HepG2 (cell line): ENCODE measurements around the gene UPF3A. TPM values are rescaled to one million over a fixed set of nuclear protein-coding genes. Genes with fewer than 3 reads are reported as not detected.
"Not testable (repeated sequence)": the region's sequence is repeated elsewhere in the genome, so short reads cannot be mapped to it uniquely, and the experiment has no call there.

Experiments used
- ATAC-seq: fragments of 200-7000 bp; cut with Tn5 transposase; 3 replicates; pipeline ENCODE4 v1.9.1; 2020; ENCODE audit warnings: mild to moderate bottlenecking, moderate library complexity
- BruUV-seq: library from RNA; stranded (reverse); fragments of 400-500 nt; replicated peaks from 2 replicates; lab custom pipeline; 2021; lab: Mats Ljungman, UMichigan
- CTCF ChIA-PET: fragments of 300-600 bp; formaldehyde crosslinking; extraction: SDS; loops from one replicate; lab custom pipeline; 2021; ENCODE audit warnings: low total read pairs, inconsistent platforms, low intra/inter-chr PET ratio; lab: Yijun Ruan, JAX
- POLR2A ChIA-PET: fragments of 350-600 bp; sonication (Branson Sonifier 250); formaldehyde crosslinking; loops from one replicate; lab custom pipeline; 2020; ENCODE audit warnings: antibody characterized with exemption, inconsistent platforms; lab: Yijun Ruan, JAX
- DNase-seq: peaks from one replicate; pipeline ENCODE4 v3.0.0-alpha.2; 2015; ENCODE audit warnings: low spot score
- FAIRE-seq: peaks from 3 replicates; lab custom pipeline; 2011; peaks lifted over from hg19 to GRCh38; lab: Jason Lieb, UNC
- H2AFZ ChIP-seq: one replicate; pipeline ENCODE4 v1.6.1; 2011; ENCODE audit warnings: low read length, inconsistent platforms
- H3K27ac ChIP-seq: fragments of 300-600 bp; 3 replicates; pipeline ENCODE4 v1.8.0; 2011; ENCODE audit warnings: mixed run types, mild to moderate bottlenecking, mixed read lengths, low read length, inconsistent platforms; ENCODE audit not compliant: insufficient read depth; ENCODE audit errors: extremely low read length
- H3K27me3 ChIP-seq, 2 experiments: fragments of 200-600 bp in 1 of 2; 2 replicates in 1 of 2; 3 replicates in 1 of 2; pipeline versions ENCODE4 v1.6.0 to v1.8.0; 2011; ENCODE audit warnings: low read length in 2 of 2, mild to moderate bottlenecking in 2 of 2, moderate library complexity in 2 of 2, inconsistent platforms in 1 of 2; ENCODE audit not compliant: insufficient read depth in 2 of 2, control insufficient read depth in 1 of 2
- H3K36me3 ChIP-seq, 2 experiments: fragments of 200-600 bp in 1 of 2; replicated peaks in 1 of 2; 2 replicates in 1 of 2; 3 replicates in 1 of 2; pipeline versions ENCODE4 v1.5.1 to v1.8.0; 2011; ENCODE audit warnings: low read length in 2 of 2, inconsistent platforms in 1 of 2; ENCODE audit not compliant: insufficient read depth in 2 of 2, control insufficient read depth in 1 of 2
- H3K4me1 ChIP-seq: 2 replicates; pipeline ENCODE4 v1.5.1; 2012; ENCODE audit warnings: low read length, inconsistent platforms; ENCODE audit not compliant: insufficient read depth
- H3K4me2 ChIP-seq: 2 replicates; pipeline ENCODE4 v1.6.0; 2011; ENCODE audit warnings: low read depth, low read length, inconsistent platforms
- H3K4me3 ChIP-seq, 3 experiments: fragments of 200-600 bp in 1 of 3; sonication (generic), shearing (Covaris generic) in 1 of 3; replicated peaks in 1 of 3; 2 replicates each; pipeline ENCODE4 v1.5.1; 2011 to 2016; ENCODE audit warnings: low read length in 3 of 3, inconsistent platforms in 2 of 3, low read depth in 2 of 3, mild to moderate bottlenecking in 2 of 3, control low read depth in 1 of 3, mixed read lengths in 1 of 3; ENCODE audit not compliant: insufficient read depth in 1 of 3
- H3K79me2 ChIP-seq: one replicate; pipeline ENCODE4 v1.6.1; 2011; ENCODE audit warnings: low read length, inconsistent platforms; ENCODE audit not compliant: insufficient read depth
- H3K9ac ChIP-seq: 2 replicates; pipeline ENCODE4 v1.6.0; 2011; ENCODE audit warnings: mild to moderate bottlenecking, low read depth, low read length, inconsistent platforms; ENCODE audit not compliant: insufficient read depth
- H3K9me3 ChIP-seq: 2 replicates; pipeline ENCODE4 v1.5.1; 2012; ENCODE audit warnings: mild to moderate bottlenecking, low read length
- H4K20me1 ChIP-seq: 2 replicates; pipeline ENCODE4 v1.6.0; 2011; ENCODE audit warnings: inconsistent platforms, mild to moderate bottlenecking, low read length, moderate library complexity; ENCODE audit not compliant: insufficient read depth
- CREB1 ChIP-seq, 2 experiments: fragments of 450-650 bp in 1 of 2; IDR thresholded peaks; 2 replicates each; pipeline ENCODE4 v1.6.1; 2016 to 2017; ENCODE audit warnings: control low read depth in 1 of 2, mild to moderate bottlenecking in 1 of 2, missing compliant biosample characterization in 1 of 2, missing genetic modification characterization in 1 of 2
- DMAP1 ChIP-seq: IDR thresholded peaks from 2 replicates; pipeline ENCODE4 v1.6.1; 2016
- NCOR1 ChIP-seq: fragments of 200-600 bp; sonication (generic); IDR thresholded peaks from 2 replicates; pipeline ENCODE4 v1.7.0; 2017; ENCODE audit warnings: antibody characterized with exemption, low read length, borderline replicate concordance
- POGZ ChIP-seq: sonication (generic); formaldehyde crosslinking; IDR thresholded peaks from 2 replicates; pipeline ENCODE4 v1.4.0; 2020; ENCODE audit warnings: mild to moderate bottlenecking, missing genetic modification reagents
- SUZ12 ChIP-seq: fragments of 150-350 bp; IDR thresholded peaks from 2 replicates; pipeline ENCODE4 v1.6.1; 2014; ENCODE audit warnings: low read depth, low read length
- ZBTB7A ChIP-seq: sonication (generic); formaldehyde crosslinking; IDR thresholded peaks from 2 replicates; pipeline ENCODE4 v1.8.0; 2022; ENCODE audit warnings: mild to moderate bottlenecking, missing genetic modification reagents
- ZC3H13 ChIP-seq: sonication (generic); formaldehyde crosslinking; IDR thresholded peaks from 2 replicates; pipeline ENCODE4 v1.8.1; 2023; ENCODE audit warnings: mild to moderate bottlenecking, missing genetic modification reagents, moderate library complexity
- ZNF20 ChIP-seq: sonication (generic); formaldehyde crosslinking; IDR thresholded peaks from 2 replicates; pipeline ENCODE4 v1.4.0; 2020; ENCODE audit warnings: mild to moderate bottlenecking, moderate library complexity, missing genetic modification reagents
- ZNF761 ChIP-seq: sonication (generic); formaldehyde crosslinking; conservative IDR thresholded peaks from 2 replicates; pipeline ENCODE4 v1.4.0; 2020; ENCODE audit warnings: mild to moderate bottlenecking, missing genetic modification reagents
- WGBS: methylation state at CpG from one replicate; pipeline ENCODE4 v1.1.6; 2017; ENCODE audit warnings: low lambda C conversion rate; 5-methylcytosine and 5-hydroxymethylcytosine counted together
- in situ Hi-C: cut with HindIII; loops from 2 replicates; pipeline ENCODE4 v1.10.0; 2017; ENCODE audit warnings: low pct_unique_long_range_greater_than_20kb; ENCODE audit not compliant: extremely low pct_ligation_motif_present
- intact Hi-C: fragments of 100-400 bp; cut with micrococcal nuclease; formaldehyde crosslinking; loops from one replicate; pipeline ENCODE4 v1.10.0; 2022; ENCODE audit not compliant: unreplicated experiment
- polyA plus RNA-seq, 8 experiments: library from polyadenylated mRNA; depleted of rRNA in 3 of 8; stranded (reverse) in 7 of 8; unstranded in 1 of 8; fragments of >200 nt; fragmentation: Illumina TruSeq in 4 of 8; extraction: Trizol in 4 of 8; gene quantifications; 2 replicates each; pipeline versions ENCODE4 v1.2.1 to v1.2.3, GENCODE V29; 2011 to 2016; ENCODE audit warnings: low read depth in 4 of 8, missing spikeins in 1 of 8, mixed read lengths in 1 of 8; ENCODE audit not compliant: insufficient read depth in 1 of 8
- total RNA-seq, 5 experiments: library from RNA; depleted of rRNA; stranded (reverse); fragments of >200 nt; fragmentation: Illumina TruSeq; extraction: Trizol; gene quantifications; 2 replicates each; pipeline ENCODE4 v1.2.3, GENCODE V29; 2016; ENCODE audit warnings: low read depth in 1 of 5

UPF3A gene
- total and polyA plus RNA-seq, 2 of the 13 experiments (the other 11 are each of a cell fraction or from before 2014, with no cell fraction given) = 60.2 to 63.8 TPM

DNA sequence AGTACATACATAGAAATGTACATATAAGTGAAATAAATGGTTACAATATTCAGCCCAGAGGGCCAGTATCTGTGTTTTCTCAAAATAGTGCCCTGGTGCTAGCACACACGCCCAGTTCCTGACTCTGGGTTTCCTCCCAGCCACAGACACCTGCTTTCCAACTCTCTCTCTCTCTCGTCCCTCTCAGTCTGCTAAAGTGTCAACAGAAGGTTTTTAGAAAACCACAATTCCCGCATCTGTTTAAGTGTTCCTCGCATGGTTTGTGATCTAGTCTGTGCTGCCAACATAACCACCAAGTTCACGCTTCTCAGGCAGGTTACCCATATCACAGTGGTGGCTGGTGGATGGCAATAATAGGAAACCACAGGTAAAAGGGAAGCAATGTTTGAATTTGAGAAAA, 17.8 kb upstream of the UPF3A start (continued):
- TF ChIP-seq DMAP1 (CRISPR knock-in tag) (no peak), NCOR1 (no peak), POGZ (CRISPR knock-in tag) (no peak), ZC3H13 (no peak), ZNF20 (CRISPR knock-in tag) (no peak), CREB1 (IDR thresholded peaks at IDR 0.05) (no peak), CREB1 (CRISPR knock-in tag; IDR thresholded peaks at IDR 0.05) (no peak), ZNF761 (CRISPR knock-in tag) (no peak), SUZ12 (no peak), ZBTB7A (CRISPR knock-in tag) (no peak)

DNA sequence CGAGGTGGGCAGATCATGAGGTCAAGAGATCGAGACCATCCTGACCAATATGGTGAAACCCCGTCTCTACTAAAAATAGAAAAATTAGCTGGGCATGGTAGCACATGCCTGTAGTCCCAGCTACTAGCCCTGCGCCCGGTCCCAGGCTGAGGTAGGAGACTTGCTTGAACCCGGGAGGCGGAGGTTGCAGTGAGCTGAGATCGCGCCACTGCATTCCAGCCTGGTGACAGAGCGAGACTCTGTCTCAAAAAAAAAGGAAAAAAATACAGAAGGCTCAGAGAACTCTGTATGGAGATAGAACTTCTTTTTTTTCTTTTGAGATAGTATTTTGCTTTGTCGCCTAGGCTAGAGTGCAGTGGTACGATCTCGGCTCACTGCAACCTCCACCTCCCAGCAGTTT, 17.1 kb upstream of the UPF3A start:
- H3K27ac ChIP-seq, H4K20me1 ChIP-seq, H3K27me3 ChIP-seq, CTCF ChIA-PET, H3K4me3 ChIP-seq, H3K9ac ChIP-seq, in situ Hi-C loops, H2AFZ ChIP-seq, H3K9me3 ChIP-seq, intact Hi-C loops, DNase-seq, H3K4me2 ChIP-seq, H3K79me2 ChIP-seq, BruUV-seq, H3K4me1 ChIP-seq, FAIRE-seq, ATAC-seq: not testable (repeated sequence)
- WGBS = 98% methylated on average over 13 of the region's 13 CpGs
- peaks cover 41 to 83% of the 10 kb centered on the region in 2 experiments for H3K36me3 ChIP-seq
- POLR2A ChIA-PET = interaction anchor here (1.2 kb wide), 1 partner anchor 17 kb away, joined by 3 read pairs; the partner anchor contains the start of gene UPF3A
